GM21619 (cell line): Measurements from ENCODE around the gene DHX36.

Source experiments
- ATAC-seq: cut with Tn5 transposase; IDR thresholded peaks from one replicate; pipeline ENCODE4 v1.9.1; 2021; ENCODE audit not compliant: unreplicated experiment

DHX36 gene

GRCh38 chr3:154294016-154294415, 30.3 kb downstream of the DHX36 start:
- no peak for ATAC-seq

- no peak for ATAC-seq
These were observed 34.1 kb downstream of the DHX36 start for GRCh38 chr3:154290187-154290586.

- ATAC-seq, result no peak
These were observed 39.1 kb downstream of the DHX36 start for GRCh38 chr3:154285221-154285620.

- no peak for ATAC-seq
These were observed 44.1 kb downstream of the DHX36 start for GRCh38 chr3:154280161-154280560.

- no peak for ATAC-seq
These were observed 48.3 kb downstream of the DHX36 start for GRCh38 chr3:154275965-154276364.

- no peak for ATAC-seq
These were observed 49.0 kb downstream of the DHX36 start for GRCh38 chr3:154275292-154275691.

GRCh38 chr3:154274348-154274747, 49.9 kb downstream of the DHX36 start:
- no peak for ATAC-seq

- no peak for ATAC-seq
These were observed 50.9 kb downstream of the DHX36 start for GRCh38 chr3:154273381-154273780.

- no peak for ATAC-seq
These were observed 69.8 kb downstream of the DHX36 start for GRCh38 chr3:154254527-154254926.

GRCh38 chr3:154252759-154253638, 71.3 kb downstream of the DHX36 start:
- ATAC-seq, result peak; percentile 91

- ATAC-seq, result no peak
These were observed 72.7 kb downstream of the DHX36 start for GRCh38 chr3:154251610-154252009.

GRCh38 chr3:154250291-154250690, 74.0 kb downstream of the DHX36 start:
- ATAC-seq, result no peak

- ATAC-seq, result no peak
These were observed 76.4 kb downstream of the DHX36 start for GRCh38 chr3:154247806-154248415.

- no peak for ATAC-seq
These were observed 79.6 kb downstream of the DHX36 start for GRCh38 chr3:154244644-154245043.

- no peak for ATAC-seq
These were observed 80.9 kb downstream of the DHX36 start for GRCh38 chr3:154243353-154243752.

GRCh38 chr3:154242766-154243165, 81.5 kb downstream of the DHX36 start:
- no peak for ATAC-seq

- no peak for ATAC-seq
These were observed 82.8 kb downstream of the DHX36 start for GRCh38 chr3:154241496-154241895.

- no peak for ATAC-seq
These were observed 84.1 kb downstream of the DHX36 start for GRCh38 chr3:154240235-154240634.

- no peak for ATAC-seq
These were observed 88.0 kb downstream of the DHX36 start for GRCh38 chr3:154236331-154236730.

- no peak for ATAC-seq
These were observed 89.0 kb downstream of the DHX36 start for GRCh38 chr3:154235330-154235729.

- no peak for ATAC-seq
These were observed 95.1 kb downstream of the DHX36 start for GRCh38 chr3:154229217-154229590.

GRCh38 chr3:154228561-154229216, 95.6 kb downstream of the DHX36 start:
- ATAC-seq, result no peak
